HG03354 (cell line): ENCODE results near the gene PPP2R5E.
A peak's percentile ranks its signal among the peaks of the same experiment; 100 is the strongest.

Experiments used
- ATAC-seq: cut with Tn5 transposase; IDR thresholded peaks from one replicate; pipeline ENCODE4 v1.9.1; 2021; ENCODE audit warnings: mild to moderate bottlenecking; ENCODE audit not compliant: unreplicated experiment, poor library complexity, severe bottlenecking

Gene PPP2R5E

GRCh38 chr14:63474844-63475243 is 68.3 kb downstream of the PPP2R5E start:
- ATAC-seq: no peak

- no peak for ATAC-seq
These were observed 69.1 kb downstream of the PPP2R5E start for GRCh38 chr14:63474111-63474510.

- no peak for ATAC-seq
These were observed 70.0 kb downstream of the PPP2R5E start for GRCh38 chr14:63472986-63473788.

GRCh38 chr14:63470962-63471793 is 72.0 kb downstream of the PPP2R5E start:
- peak; percentile 87 for ATAC-seq

GRCh38 chr14:63468294-63468693 is 74.9 kb downstream of the PPP2R5E start:
- peak; percentile 31 for ATAC-seq

- ATAC-seq: no peak
These were observed 75.6 kb downstream of the PPP2R5E start for GRCh38 chr14:63467440-63468072.

- no peak for ATAC-seq
These were observed 77.8 kb downstream of the PPP2R5E start for GRCh38 chr14:63465347-63465746.

GRCh38 chr14:63460680-63461369 is 82.4 kb downstream of the PPP2R5E start:
- ATAC-seq: no peak

GRCh38 chr14:63459738-63460137 is 83.4 kb downstream of the PPP2R5E start:
- ATAC-seq: no peak

GRCh38 chr14:63457498-63457897 is 85.7 kb downstream of the PPP2R5E start:
- ATAC-seq: no peak

- peak; percentile 66 for ATAC-seq
These were observed 88.1 kb downstream of the PPP2R5E start for GRCh38 chr14:63454863-63455622.

GRCh38 chr14:63454436-63454835 is 88.7 kb downstream of the PPP2R5E start:
- ATAC-seq: no peak

GRCh38 chr14:63453443-63453936 is 89.7 kb downstream of the PPP2R5E start:
- no peak for ATAC-seq

GRCh38 chr14:63452796-63453195 is 90.4 kb downstream of the PPP2R5E start:
- ATAC-seq: no peak

- ATAC-seq: no peak
These were observed 94.3 kb downstream of the PPP2R5E start for GRCh38 chr14:63448841-63449240.

- no peak for ATAC-seq
These were observed 98.6 kb downstream of the PPP2R5E start for GRCh38 chr14:63444588-63444987.

- no peak for ATAC-seq
These were observed 99.2 kb downstream of the PPP2R5E start for GRCh38 chr14:63443988-63444387.

- ATAC-seq: no peak
These were observed 99.8 kb downstream of the PPP2R5E start for GRCh38 chr14:63443361-63443760.
